GM21737 (cell line): ENCODE measurements around the gene NAA40.

Source experiments
- ATAC-seq: cut with Tn5 transposase; IDR thresholded peaks from one replicate; pipeline ENCODE4 v1.9.1; 2021; ENCODE audit warnings: mild to moderate bottlenecking, moderate library complexity; ENCODE audit not compliant: unreplicated experiment

The NAA40 gene

DNA sequence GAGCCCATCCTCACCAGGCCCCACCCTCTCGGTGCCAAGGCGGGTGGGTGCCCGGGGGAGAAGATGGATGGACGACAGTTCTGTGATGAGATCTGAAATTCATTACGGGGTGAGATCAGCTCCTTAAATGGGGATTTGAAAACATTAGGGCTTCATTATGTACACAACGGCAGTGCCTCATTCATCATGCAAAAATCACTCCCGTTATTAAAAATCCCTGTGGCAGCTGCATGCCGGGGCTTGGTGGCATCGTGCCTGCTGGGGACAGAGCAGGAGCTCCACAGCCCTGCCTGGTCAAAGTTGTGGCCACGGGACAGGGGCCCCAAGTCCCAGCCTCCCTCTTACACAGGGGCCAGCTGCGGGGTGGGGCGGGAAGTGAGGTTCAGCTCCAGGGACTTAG lies 67.6 kb downstream of the NAA40 start:
- ATAC-seq, result no peak
